ENCODE data around the gene XRCC3. TPM values are rescaled to one million over a fixed set of nuclear protein-coding genes. Genes with fewer than 3 reads are reported as not detected.

XRCC3 gene
- total and polyA plus RNA-seq, 2 of the 8 experiments (the other 6 are each of a cell fraction or from before 2014, with no cell fraction given) = 36.9 to 41.8 TPM

- Histone ChIP-seq H3K23ac (ENCODE audit: insufficient read length) (no peak overlapping the region), H3K27me3 (replicated peaks in 1 of 4; ENCODE audit: control insufficient read depth in 3 of 4, extremely low read depth in 1 of 4, insufficient read depth in 3 of 4, low read length in 3 of 4) (no peaks in the 10 kb centered on the region), H4K20me1 (replicated peaks in 1 of 2; ENCODE audit: control insufficient read depth in 1 of 2, insufficient read depth in 2 of 2, low read length in 2 of 2) (peaks cover 4 to 5% of the 10 kb centered on the region in 2 experiments), H2AFZ (ENCODE audit: low read length) (no peak overlapping the region), H4K91ac (replicated peaks; ENCODE audit: insufficient read length, low read length) (no peak overlapping the region), H3K4me3 (ENCODE audit: extremely low read depth in 1 of 4, insufficient read depth in 2 of 4, low read depth in 3 of 4, low read length in 4 of 4) (no peak overlapping the region), H3K4me2 (ENCODE audit: insufficient read depth in 1 of 2, low read depth in 2 of 2, low read length in 2 of 2) (no peak overlapping the region), H3K4me1 (replicated peaks in 1 of 4; ENCODE audit: control insufficient read depth in 3 of 4, insufficient read depth in 4 of 4, low read length in 3 of 4) (no peaks in the 10 kb centered on the region), H3K4ac (replicated peaks; ENCODE audit: insufficient read length, low read depth, low read length) (no peak overlapping the region), H2BK12ac (ENCODE audit: low read depth, low read length) (no peak overlapping the region), H3K36me3 (ENCODE audit: control insufficient read depth in 2 of 4, insufficient read depth in 4 of 4, low read length in 3 of 4) (peaks cover 44 to 79% (median 68%) of the 10 kb centered on the region in 4 experiments), H2BK15ac (ENCODE audit: low read length) (no peak overlapping the region), H2BK5ac (ENCODE audit: low read depth, low read length) (no peak overlapping the region), H3K79me2 (ENCODE audit: control insufficient read depth in 1 of 2, insufficient read depth in 2 of 2, low read length in 2 of 2) (no peaks in the 10 kb centered on the region), H3K18ac (ENCODE audit: extremely low read depth, low read length) (no peak overlapping the region), H3K23me2 (ENCODE audit: low read depth, low read length) (no peaks in the 10 kb centered on the region), H3K79me1 (ENCODE audit: low read depth, low read length) (no peaks in the 10 kb centered on the region), H3K9me3 (ENCODE audit: insufficient read depth in 2 of 2, low read depth in 1 of 2, low read length in 1 of 2) (no peaks in the 10 kb centered on the region), H4K5ac (ENCODE audit: insufficient read length, low read depth, low read length) (no peak overlapping the region), H3K9ac (replicated peaks in 1 of 4; ENCODE audit: extremely low read depth in 1 of 4, low read depth in 3 of 4, low read length in 3 of 4) (no peak overlapping the region), H3K14ac (ENCODE audit: insufficient read length) (no peak overlapping the region), H4K8ac (ENCODE audit: extremely low read depth, insufficient read depth, low read length) (no peak overlapping the region), H2AK5ac (ENCODE audit: low read depth, low read length) (no peak overlapping the region), H2BK120ac (replicated peaks; ENCODE audit: low read depth, low read length) (no peak overlapping the region), H3K56ac (replicated peaks; ENCODE audit: insufficient read length, low read depth, low read length) (no peak overlapping the region), H3K27ac (ENCODE audit: low read depth, low read length) (no peak overlapping the region), H2BK20ac (ENCODE audit: low read length) (no peak overlapping the region)
- DNase-seq (ENCODE audit: low read depth in 1 of 2, low spot score in 2 of 2) = no peak
- no peak for FAIRE-seq
- no peak for TF ChIP-seq TAF1 (IDR thresholded peaks at IDR 0.05; ENCODE audit: low read depth, low read length)
- TF ChIP-seq PHF8 (conservative IDR thresholded peaks at IDR 0.05; ENCODE audit: low read depth, low read length) = no peak
- TF ChIP-seq BCL11A (IDR thresholded peaks at IDR 0.05; ENCODE audit: low read depth in 2 of 2, low read length in 2 of 2) = no peak
- no peak for TF ChIP-seq CHD2 (IDR thresholded peaks at IDR 0.05; ENCODE audit: low read length)
- TF ChIP-seq RNF2 (IDR thresholded peaks at IDR 0.05; ENCODE audit: borderline replicate concordance, low read depth, low read length, missing control alignments, poor library complexity, severe bottlenecking) = no peak
- no peak for TF ChIP-seq TCF12 (IDR thresholded peaks at IDR 0.05; ENCODE audit: low read depth, low read length)
- TF ChIP-seq RBBP5 (IDR thresholded peaks at IDR 0.05; ENCODE audit: borderline replicate concordance, low read depth, low read length) = no peak
- no peak for TF ChIP-seq ASH2L (IDR thresholded peaks at IDR 0.05; ENCODE audit: low read length)
- TF ChIP-seq HDAC6 (IDR thresholded peaks at IDR 0.05; ENCODE audit: low read depth, low read length) = no peak
- TF ChIP-seq TEAD4 (IDR thresholded peaks at IDR 0.05; ENCODE audit: low read depth, low read length) = no peak
- no peak for TF ChIP-seq SP4 (IDR thresholded peaks at IDR 0.05; ENCODE audit: low read length)
- no peak for TF ChIP-seq ATF2 (IDR thresholded peaks at IDR 0.05; ENCODE audit: low read length)
- no peak for TF ChIP-seq POU5F1 (IDR thresholded peaks at IDR 0.05; ENCODE audit: low read depth, low read length)
- ChIA-PET POLR2A (ENCODE audit: partially characterized antibody) (interaction anchor here (0.7 to 1.2 kb wide), 2 partner anchors 11 to 111 kb away, joined by 3 read pairs; no protein-coding TSS in a partner anchor), CTCF (ENCODE audit: partially characterized antibody) (interaction anchor here (0.6 to 0.9 kb wide), 2 partner anchors 9 to 100 kb away, joined by 3 to 4 read pairs; no protein-coding TSS in a partner anchor)
- WGBS, 2 experiments (ENCODE audit: extremely low coverage in 1 of 2, insufficient coverage in 1 of 2, insufficient read length in 1 of 2, insufficient replicate concordance in 2 of 2, low coverage in 1 of 2, low lambda C conversion rate in 2 of 2, missing lambda C conversion rate in 1 of 2) = 99% methylated on average over 4 of the region's 4 CpGs; no CpG with 5 or more reads in 1 of the 2 experiments
Observed at GRCh38 chr14:103671911-103672310, 43.3 kb downstream of the XRCC3 start.

All from H1 (cell line).